NCI-H510A (cell line): ENCODE data around the gene RRM2.

Experiments
- DNase-seq: peaks from one replicate; lab custom pipeline; 2025; lab: John Stamatoyannopoulos, UW

RRM2 gene

DNA sequence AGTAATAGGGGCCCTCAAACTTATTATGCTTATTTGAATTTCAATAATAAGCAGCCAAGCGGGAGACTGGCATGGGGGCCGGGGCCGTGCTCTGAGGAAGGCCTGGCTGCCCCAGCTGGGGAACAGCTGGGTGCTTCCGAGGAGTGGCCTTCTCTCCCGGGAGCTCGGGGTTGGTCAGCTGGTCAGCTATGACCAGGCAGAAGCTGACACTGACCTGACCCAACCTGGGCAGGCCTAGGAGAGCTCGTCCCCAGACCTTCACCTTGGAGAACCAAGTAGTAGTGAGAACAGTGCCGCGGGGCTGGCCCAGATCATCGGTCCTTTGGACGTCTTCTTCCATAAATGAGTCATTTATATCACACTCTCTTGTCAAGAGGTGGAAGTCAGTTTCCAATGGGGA is 36.1 kb downstream of the RRM2 start:
- no peak for DNase-seq

DNA sequence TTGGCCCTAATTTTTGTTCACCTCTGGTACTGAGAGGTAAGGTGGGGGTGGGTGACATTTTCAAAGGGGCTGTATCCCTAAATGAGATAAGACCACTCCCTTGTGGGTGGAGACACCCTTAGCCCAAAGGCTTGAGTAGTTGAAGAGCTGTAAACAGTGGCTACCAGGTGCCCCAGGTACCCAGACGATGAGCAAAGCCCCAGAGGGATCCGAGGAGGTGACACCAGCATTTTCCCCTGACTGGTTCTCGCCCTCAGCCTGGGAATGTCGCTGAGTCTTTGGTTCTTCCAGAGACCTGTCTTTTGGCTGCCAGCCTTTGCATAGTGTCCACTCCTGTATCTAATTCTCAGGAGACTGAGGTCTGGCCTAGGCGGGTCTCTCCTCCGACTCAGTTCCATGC is 36.5 kb downstream of the RRM2 start:
- no peak for DNase-seq

DNA sequence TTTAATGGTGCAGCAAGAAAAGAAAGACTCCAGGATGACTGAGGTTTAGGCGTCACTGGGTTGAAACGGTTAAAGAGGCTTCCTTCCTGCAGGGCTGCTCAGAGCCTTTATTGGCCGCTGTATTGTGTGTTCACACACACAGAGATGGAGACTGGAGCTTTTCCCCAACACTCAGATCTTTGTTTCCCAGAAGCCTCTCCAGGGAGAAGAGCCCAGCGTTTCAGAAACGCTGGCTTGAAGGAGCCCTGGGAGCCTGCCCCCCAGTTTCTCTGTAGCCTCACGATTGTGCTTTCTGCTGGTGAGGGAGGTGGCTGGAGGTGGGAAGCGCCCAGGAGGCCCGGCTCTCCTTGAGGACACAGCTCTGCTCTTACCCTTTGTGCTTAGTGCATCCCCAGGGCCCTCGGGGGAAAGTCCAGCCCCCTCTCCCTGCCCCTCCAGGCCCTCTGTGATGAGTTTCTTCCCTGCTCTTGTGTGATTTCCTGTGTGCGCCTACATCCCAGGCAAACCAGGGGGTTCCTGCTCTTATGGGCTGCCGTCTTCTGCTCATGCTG is 37.1 kb downstream of the RRM2 start:
- DNase-seq, result no peak

DNA sequence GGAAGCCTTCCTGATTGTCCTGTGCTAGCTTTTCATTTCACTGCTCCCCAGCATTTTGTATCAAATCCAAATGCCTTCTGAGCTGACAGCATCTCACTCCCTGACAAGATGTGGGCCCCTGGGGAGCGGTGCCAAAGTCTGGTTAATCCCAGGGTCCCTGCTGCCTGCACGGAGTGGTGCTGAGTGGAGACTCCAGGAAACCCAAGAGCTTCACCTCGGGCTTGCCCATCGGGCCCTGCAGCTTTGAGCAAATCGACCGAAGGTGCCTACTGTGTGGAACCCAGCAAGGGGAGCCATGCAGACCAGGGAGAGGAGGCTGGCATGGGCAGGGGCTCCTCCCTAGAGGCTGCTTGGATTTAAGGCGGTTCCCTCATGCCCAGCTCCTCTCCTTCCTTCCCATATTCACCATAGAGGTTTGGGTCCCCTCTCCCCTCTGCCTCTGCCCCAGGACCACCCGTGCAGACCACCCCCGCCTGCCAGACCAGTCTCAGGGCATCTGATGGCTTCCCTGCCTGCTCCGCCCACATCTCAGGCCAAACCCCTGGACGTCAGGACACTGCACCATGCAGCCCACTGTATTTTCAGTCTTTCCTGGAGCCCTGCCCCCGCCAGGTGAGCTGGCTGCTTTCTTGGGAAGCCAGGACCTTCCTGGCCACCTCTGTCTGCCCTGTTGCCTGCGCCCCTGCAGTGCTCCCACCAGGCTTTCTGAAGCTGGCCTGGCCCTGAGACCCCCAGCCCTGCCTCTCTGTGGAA is 37.8 kb downstream of the RRM2 start:
- DNase-seq, result no peak

DNA sequence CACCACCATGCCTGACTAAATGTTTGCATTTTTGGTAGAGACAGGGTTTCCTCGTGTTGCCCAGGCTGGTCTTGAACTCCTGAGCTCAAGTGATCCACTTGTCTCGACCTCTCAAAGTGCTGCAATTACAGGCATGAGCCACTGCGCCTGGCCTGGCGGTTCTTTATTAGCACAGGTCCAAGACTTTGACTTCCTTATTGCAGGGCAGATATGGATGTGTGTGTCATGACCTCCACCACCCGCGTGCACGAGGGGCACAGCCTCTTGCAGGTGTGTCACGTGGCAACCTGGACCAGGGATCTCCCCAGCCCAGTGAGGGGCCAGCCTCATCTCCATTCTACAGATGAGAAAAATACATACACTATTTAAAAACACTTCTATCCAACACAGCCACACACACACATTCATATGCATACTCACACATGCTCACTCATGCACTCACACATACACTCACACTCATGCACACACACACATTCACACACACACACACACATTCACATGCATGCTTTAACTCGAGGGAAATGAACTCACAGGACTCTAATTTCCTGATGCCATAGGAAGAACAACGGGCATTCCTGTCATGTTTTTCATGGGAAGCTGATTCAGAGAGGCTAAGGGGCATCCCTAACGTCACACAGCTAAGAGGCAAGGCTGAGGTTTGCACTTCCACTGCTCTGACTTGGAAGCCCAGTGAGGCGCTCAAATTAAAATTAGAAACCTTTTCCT is 38.8 kb downstream of the RRM2 start:
- no peak for DNase-seq

DNA sequence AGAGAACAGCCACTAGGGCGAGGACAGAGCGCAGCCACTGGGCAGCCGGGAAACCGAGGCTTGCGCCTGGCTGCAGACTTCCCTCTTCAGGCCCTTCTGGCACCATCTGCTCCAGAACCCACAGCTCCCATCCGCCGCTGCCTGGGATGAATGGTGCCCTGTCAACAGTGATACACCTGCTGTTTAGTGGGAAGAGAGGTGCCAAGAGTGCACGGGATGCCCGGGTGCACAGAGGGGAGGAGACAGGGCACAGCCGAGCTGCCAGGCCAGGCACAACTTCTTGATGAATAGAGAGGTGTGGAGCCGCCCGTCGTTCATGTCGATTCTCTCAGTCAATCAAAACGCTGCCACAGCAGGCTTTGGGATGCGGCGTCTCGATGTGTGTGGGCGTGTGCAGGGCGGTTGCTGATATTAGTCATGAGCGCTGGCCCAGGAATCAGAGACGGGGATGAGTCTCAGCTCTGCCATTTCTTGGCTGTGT is 39.5 kb downstream of the RRM2 start:
- no peak for DNase-seq

DNA sequence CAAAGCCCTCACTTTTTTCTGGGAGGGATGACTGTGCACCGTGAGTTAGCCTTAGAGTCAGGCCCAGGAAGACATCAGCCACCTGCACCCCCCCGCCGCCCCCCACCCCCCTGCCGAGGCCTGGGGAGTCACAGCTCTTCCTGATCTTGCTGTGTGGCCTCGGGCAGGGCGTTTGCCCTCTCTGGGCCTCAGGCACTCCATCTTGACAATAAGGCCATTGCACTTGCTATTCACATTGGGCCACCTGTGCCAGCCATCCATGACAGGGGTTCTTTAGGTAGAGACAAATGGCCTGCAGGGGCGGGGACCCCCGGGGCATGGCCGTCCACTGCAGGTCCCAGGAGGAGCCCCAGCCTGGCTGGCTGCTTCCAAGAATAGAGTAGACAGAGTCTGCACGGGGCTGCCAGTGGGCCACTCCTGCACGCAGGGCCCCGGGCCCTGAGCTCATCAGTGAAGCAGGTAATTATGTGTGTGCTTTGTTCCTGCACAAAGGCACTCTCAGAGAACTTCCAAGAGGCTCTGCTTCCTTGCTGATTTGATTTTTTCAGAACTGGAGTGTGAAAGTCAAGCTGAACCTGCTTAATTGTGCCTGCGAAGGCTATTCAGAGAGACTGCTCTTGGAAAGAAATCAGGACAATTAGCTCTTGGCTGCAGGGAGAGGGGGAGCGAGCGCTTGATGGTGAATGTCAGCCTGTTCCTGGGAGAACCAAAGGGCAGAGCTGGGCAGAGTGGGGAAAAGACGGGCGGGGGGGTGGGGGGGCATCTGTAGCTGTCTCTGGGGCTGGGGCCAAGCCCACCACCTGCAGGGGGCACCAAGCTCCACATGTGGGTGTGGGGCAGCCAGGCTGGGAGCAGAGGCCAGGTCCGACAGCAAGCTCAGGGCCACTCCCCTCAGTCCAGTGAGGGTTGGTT is 40.3 kb downstream of the RRM2 start:
- no peak for DNase-seq

DNA sequence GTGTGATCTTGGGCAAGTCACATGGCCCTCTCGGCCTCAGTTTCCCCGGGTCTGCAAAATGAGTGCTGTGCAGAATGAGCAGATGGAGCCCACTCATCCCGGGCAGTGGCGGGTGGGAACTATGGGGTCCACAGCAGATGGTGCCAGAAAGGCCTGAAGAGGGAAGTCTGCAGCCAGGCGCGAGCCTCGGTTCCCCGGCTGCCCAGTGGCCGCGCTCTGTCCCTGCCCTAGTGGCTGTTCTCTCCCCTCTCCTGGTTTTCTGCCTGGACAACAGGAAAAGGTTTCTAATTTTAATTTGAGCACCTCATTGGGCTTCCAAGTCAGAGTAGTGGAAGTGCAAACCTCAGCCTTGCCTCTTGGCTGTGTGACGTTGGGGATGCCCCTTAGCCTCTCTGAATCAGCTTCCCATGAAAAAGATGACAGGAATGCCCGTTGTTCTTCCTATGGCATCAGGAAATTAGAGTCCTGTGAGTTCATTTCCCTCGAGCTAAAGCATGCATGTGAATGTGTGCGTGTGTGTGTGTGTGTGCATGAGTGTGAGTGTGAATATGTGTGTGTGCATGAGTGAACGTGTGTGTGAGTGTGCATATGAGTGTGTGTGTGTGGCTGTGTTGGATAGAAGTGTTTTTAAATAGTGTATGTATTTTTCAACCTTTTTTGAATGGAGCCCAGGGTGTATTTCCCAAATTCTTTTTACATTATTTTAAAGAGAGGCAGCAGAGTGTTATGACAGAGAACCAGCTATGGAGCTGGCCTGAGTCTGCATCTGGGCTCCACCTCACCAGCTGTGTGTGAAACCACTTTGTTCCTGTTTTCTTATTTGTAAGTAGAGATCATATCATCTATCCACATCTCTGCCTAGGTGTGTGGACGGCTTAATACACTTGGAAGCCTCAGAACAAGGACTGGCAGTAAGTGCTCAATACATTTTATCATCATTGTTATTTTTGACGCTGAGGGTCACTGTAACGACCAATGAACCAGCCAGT is 41.3 kb downstream of the RRM2 start:
- DNase-seq, result no peak

DNA sequence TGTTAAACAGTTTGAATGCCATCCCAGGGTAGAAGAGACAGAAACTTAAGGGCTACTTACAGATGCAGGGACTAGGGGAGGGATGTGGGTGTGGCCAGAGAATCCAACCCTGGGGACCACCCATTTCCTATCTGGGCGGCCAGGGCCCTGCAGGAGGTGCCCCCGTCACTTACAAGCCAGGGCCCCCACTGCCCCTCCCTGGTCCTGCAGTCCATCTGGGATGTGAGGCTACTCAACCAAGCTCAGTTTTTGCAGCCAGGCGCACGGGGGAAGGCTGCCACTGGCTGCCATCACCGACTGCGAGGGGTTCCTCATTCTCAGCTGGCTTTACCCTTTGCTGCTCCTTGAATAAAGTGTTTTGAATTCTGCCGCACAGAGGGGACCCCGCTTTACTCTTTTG is 42.1 kb downstream of the RRM2 start:
- no peak for DNase-seq

DNA sequence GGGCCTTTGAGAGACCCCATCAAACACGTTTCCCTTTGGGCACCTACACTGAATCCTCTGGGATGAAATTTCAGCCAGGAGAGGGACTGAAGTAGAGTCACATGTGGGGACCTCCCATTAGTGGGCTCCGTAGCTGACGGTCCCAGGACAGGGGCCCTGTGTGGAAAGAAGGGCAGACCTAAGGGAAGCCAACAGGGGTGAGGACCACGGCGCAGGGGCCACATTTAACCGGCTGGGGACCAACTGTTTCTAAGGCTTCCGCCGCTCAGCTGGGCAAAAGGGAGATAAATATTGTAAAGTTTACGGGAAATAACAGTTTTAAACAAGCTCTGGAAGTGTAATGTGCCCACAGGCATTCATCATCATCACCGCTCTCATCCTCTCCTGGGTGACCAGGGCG is 42.7 kb downstream of the RRM2 start:
- DNase-seq, result no peak

DNA sequence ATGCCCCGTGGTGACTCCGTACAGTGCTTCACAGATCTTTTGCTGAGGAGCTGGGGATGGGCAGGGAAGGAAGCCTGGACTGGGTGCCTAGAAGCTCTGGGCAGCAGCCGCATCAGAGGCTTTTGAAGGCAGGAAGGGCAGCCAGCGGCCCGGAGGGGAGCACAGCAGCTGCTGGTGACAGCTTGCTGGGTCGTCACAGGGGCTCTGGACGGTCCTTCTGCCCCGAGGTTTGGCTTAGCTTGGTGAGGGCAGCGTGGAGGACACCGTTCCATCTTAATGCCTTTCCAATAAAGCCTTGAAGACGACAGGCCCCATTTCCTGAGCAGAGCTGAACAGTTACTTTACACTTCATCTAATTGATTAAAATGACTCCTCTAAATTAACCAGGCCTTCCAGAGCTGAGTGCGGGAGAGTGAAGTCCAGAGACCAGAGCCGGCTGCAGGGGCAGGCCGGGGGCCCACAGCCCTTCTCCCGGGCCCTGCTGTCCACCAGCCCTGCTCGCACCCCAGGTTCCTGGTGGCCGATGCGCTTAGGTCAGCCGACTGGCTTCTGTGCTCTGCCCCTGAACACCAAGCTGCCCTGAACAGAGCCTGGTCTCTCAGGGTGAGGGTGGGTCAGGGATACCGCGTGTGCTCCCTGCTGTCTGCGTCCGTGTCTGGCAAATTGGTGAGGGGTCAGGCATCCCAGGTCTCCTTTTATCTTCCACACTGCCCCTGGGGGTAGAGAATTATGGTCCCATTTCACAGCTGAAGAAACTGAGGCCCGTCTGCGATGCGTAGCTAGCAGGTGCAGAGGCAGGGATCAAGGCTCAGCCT is 43.5 kb downstream of the RRM2 start:
- DNase-seq, result no peak

DNA sequence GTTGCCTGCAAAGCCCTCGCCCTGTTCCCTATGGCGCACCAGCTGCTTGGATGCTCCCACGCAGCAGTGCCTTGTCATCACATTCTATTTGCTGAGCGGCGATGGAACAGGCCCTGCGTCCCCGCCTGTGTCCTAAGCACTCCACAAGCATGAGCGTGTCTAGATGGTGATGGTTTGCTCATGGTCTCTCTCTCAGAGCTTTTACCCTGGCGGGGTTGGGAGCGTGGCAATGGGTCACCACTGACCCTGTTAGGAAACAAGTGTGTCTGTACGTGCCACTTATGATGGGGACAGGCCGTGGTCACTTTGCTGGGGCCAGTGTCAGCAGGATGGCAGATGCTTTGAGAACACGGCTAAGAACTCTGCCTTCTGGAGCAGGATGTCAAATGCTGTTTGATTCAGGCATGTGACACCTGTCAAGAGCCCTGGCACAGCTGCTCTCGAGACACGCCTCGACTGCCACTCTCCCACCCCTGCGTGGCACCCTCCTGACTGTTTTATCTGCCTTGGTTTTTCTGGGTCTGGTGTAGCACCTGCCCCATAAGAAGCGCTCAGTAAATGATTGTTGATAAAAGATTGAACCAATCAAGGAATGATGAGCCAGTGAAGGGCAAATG is 44.2 kb downstream of the RRM2 start:
- DNase-seq, result peak; percentile 26

DNA sequence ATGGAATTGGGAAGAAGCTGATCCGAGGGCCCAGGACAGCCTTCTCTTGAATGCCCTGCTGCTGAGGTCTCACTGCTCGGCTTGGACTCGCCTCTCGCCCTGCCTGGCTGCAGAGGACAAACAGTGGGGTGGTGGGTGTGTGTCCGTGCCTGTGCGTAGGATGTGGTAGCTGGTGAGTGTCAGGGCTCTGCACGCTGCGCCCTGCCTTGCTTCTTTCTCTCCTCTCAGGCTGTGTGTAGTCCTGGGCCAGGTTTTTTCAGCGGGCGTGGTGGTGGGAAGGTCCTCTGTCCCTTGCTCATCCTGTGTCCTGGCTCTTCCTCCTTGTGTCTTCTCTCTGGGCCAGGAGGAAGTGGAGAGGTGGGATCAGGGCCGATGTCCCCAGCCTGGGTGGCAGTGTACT is 44.8 kb downstream of the RRM2 start:
- DNase-seq, result no peak

DNA sequence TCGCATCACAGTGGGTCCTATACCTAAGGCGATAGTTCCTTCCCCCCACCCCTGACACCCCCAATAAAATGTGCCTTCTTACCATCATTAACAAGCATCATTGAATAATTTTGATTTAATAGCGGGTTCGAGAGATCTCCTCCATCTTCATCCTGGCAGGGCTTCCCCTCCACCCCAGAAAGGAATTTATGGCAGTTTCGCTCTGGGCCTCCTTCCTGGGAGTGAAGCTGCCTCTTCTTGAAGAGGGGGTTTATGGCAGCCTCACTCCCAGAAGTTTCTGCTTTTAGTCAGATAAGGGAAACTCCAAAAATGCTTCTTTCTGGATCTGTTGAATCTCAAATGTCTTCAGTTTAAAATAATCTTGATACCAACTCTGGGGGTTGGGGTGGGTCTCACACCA is 45.7 kb downstream of the RRM2 start:
- DNase-seq, result no peak

DNA sequence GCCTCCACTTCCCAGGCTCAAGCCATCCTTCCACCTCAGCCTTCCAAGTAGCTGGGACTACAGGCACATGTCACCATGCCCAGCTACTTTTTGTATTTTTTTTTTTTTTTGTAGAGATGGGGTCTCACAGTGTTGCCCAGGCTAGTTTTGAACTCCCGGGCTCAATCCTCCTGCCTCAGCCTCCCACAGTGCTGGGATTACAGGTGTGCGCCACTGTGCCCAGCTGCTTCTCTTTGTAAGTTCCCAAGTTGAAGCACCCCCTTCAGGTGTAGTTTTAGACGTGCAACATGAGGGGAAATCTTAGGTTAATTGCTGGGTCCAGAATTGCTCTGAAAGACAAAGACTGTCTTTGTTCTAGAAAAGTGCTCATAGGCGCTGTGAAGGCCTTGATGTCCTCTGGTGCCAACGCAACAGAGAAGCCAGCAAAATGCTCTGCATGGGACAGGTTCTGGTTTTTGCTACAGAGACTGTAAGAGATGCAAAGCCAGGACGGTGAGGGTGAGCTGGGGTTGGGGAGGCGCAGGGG is 46.6 kb downstream of the RRM2 start:
- no peak for DNase-seq

DNA sequence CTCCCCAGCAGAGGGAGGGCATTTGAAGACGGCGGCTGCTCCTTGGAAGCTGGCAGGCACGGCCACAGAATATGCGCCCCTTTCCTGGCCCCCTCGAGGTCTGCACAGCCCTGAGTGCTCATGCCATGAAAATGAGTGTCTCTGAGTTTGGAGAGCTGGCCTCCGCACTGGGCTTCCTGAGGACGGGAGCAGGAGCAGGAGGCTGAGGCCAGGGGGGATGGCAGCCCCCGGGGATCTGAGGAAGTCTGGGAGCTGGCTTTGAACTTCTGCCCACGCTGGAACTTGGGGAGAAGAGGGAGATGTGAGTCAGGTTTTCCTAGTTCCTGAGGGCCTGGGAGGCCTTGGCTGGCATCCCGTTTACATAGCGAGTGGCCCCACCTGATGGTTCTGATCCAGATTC is 47.0 kb downstream of the RRM2 start:
- DNase-seq, result no peak

DNA sequence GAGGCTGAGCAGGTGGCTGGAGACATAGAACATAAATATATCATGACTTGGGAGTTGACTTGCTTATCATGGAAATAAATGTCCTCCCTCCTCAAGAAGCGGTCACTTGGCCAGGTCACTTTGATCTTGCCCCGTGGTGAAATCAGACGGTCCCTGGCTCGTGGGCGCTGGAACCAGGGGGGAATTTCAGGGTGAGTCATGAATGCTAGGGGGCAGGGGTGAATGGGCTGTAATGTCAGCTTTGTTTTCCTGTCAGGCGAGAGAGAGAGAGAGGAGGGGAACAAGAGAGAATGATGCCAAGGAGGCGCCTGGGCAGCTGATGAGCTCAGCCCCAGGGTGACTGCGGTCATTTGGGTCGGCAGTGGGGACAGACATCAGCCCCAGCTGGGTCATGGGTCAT is 47.7 kb downstream of the RRM2 start:
- DNase-seq, result no peak

DNA sequence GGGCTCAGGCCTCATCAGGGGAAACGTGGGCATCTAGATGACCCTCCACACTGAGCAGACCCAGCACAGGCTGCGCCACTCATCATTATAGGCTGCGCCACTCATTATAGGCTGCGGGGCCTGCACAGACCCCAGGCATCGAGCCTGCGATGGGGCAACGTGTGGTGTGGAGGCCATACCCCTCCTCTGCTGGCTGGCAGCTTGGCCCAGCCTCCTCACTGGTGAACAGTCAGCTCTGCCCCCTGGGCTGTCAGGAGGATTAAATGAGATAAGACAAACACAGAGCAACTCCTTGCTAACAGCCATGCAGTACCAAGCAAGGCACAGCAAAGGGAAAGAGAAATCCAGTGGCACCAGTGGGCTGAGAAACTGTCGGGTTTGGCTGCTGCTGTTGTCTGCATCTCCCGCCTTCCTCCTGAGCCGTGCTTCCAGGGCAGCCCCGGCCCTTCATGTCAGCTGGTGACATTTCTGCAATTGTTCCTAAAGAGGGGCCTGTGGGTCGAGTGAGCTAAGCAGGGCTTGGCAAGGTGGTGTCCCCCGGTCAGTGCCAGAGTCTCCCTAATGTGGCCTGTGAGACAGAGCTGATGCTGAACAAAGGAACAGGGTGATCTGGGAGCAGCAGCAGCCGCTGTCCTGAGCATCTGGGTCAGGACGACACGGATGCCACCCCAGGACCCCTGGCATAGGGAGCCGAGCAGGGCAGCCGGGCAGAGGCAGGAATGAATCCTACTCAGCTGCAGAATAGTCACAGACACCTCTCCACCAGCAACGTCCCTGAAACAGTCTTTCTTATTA is 48.7 kb downstream of the RRM2 start:
- no peak for DNase-seq
